Gastroesophageal sphincter (tissue), 4 donors: Measurements from ENCODE around the gene AIG1. TPM values are rescaled to one million over a fixed set of nuclear protein-coding genes. Genes with fewer than 3 reads are reported as not detected.
A peak's percentile ranks its signal among the peaks of the same experiment; 100 is the strongest.

Experiments
- ATAC-seq: fragments of 150-250 bp; one replicate; pipeline ENCODE4 v1.9.1; 2016; ENCODE audit warnings: mild to moderate bottlenecking, moderate library complexity
- H3K27ac ChIP-seq, 4 donors: fragments of 200-600 bp; sonication (generic) in 3 of 4; 1 replicate in 3 of 4; 2 replicates in 1 of 4; pipeline ENCODE4 v1.5.1; 2016 to 2019
- H3K27me3 ChIP-seq: fragments of 200-600 bp; sonication (generic); one replicate; pipeline ENCODE4 v1.5.1; 2019
- H3K36me3 ChIP-seq, 2 donors: fragments of 200-600 bp; sonication (generic); one replicate each; pipeline ENCODE4 v1.5.1; 2019; ENCODE audit warnings: control low read depth in 1 of 2
- H3K4me1 ChIP-seq, 3 donors: fragments of 200-600 bp; sonication (generic); 1 replicate in 2 of 3; 2 replicates in 1 of 3; pipeline ENCODE4 v1.5.1; 2016 to 2019; ENCODE audit warnings: control low read depth in 2 of 3
- H3K4me3 ChIP-seq, 2 donors: fragments of 200-600 bp; sonication (generic); one replicate each; pipeline ENCODE4 v1.5.1; 2019; ENCODE audit warnings: mild to moderate bottlenecking in 1 of 2, moderate library complexity in 1 of 2
- H3K9me3 ChIP-seq, 3 donors: fragments of 200-600 bp; sonication (generic); one replicate each; pipeline ENCODE4 v1.5.1; 2017 to 2019; ENCODE audit warnings: control low read depth in 2 of 3
- EP300 ChIP-seq: sonication (generic); formaldehyde crosslinking; IDR thresholded peaks from one replicate; pipeline ENCODE4 v1.6.1; 2017; ENCODE audit warnings: antibody characterized with exemption, mild to moderate bottlenecking
- POLR2A ChIP-seq, 2 donors: fragments of 450-650 bp; IDR thresholded peaks; one replicate each; pipeline ENCODE4 v1.6.1; 2017; ENCODE audit warnings: antibody characterized with exemption in 2 of 2, mild to moderate bottlenecking in 2 of 2, moderate library complexity in 1 of 2
- POLR2AphosphoS5 ChIP-seq: sonication (generic); formaldehyde crosslinking; IDR thresholded peaks from one replicate; pipeline ENCODE4 v1.6.1; 2017; ENCODE audit warnings: antibody characterized with exemption
- WGBS, 2 donors: methylation state at CpG; one replicate each; pipeline ENCODE4 v1.1.5; 2018; ENCODE audit warnings: low coverage in 1 of 2; 5-methylcytosine and 5-hydroxymethylcytosine counted together
- total RNA-seq, 4 donors: library from RNA; depleted of rRNA; stranded (reverse); fragments of >200 nt; gene quantifications; one replicate each; pipeline ENCODE4 v1.1.0, GENCODE V29; 2016
- TF ChIP-seq, protein P1 (sequence below), 4 experiments: fragments of 200-600 bp in 2 of 4; fragments of 450-650 bp in 2 of 4; sonication (generic) in 1 of 4; IDR thresholded peaks; one replicate each; pipeline ENCODE4 v1.5.1; 2017 to 2019; ENCODE audit warnings: antibody characterized with exemption in 4 of 4, mild to moderate bottlenecking in 2 of 4, moderate library complexity in 2 of 4

The AIG1 gene
- total RNA-seq, 4 donors from 2014 or later = 24.0 to 42.0 (median 31.5) TPM

DNA sequence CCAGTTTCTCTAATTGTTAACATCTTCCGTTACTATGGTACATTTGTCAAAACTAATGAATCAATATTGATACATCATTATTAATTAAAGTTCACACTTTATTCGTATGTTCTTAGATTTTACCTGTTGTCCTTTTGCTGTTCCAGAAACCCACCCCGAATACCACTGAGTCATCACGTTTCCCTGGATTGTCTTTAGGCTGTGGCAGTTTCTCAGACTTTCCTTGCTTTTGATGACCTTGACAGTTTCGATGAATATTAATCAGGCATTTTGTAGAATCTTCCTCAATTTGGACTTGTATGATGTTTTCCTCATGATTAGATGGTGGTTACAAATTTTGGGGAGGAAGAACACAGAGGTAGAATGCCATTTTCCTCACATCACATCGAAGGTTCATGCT lies 39.1 kb upstream of the AIG1 start:
- H3K9me3 ChIP-seq = no peaks in the 10 kb centered on the region
- no peaks in the 10 kb centered on the region for H3K36me3 ChIP-seq
- WGBS, 2 donors = 93 to 96% methylated on average over 6 of the region's 6 CpGs
- no peaks in the 10 kb centered on the region for H3K27me3 ChIP-seq
- ATAC-seq = no peak
- TF ChIP-seq, protein P1, sequence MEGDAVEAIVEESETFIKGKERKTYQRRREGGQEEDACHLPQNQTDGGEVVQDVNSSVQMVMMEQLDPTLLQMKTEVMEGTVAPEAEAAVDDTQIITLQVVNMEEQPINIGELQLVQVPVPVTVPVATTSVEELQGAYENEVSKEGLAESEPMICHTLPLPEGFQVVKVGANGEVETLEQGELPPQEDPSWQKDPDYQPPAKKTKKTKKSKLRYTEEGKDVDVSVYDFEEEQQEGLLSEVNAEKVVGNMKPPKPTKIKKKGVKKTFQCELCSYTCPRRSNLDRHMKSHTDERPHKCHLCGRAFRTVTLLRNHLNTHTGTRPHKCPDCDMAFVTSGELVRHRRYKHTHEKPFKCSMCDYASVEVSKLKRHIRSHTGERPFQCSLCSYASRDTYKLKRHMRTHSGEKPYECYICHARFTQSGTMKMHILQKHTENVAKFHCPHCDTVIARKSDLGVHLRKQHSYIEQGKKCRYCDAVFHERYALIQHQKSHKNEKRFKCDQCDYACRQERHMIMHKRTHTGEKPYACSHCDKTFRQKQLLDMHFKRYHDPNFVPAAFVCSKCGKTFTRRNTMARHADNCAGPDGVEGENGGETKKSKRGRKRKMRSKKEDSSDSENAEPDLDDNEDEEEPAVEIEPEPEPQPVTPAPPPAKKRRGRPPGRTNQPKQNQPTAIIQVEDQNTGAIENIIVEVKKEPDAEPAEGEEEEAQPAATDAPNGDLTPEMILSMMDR (IDR thresholded peaks at IDR 0.05) = no peak
- TF ChIP-seq POLR2AphosphoS5 (no peak), EP300 (no peak), POLR2A (IDR thresholded peaks at IDR 0.05) (no peak)
- no peak overlapping the region for H3K4me3 ChIP-seq
- H3K4me1 ChIP-seq = no peaks in the 10 kb centered on the region
- no peak overlapping the region for H3K27ac ChIP-seq

DNA sequence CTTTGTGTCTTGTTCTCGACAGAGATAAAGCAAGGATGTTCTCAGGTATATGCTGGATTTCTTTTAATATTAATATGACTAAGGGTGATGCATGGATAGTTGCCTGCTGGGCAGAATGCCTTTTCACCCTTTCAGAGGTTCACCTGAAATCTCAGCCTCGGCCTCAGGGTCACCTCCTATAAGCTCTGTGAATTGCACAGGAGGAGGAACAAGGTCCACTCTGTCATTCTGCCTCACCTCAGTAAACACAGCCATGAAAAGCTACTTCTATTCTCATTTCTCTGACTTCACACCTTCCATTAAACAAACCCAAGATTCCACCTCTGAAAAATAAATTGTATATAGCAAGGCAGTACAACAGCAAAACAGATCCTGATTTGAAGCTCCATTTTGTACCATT lies 38.1 kb upstream of the AIG1 start:
- Histone ChIP-seq H3K4me1 (no peaks in the 10 kb centered on the region), H3K36me3 (no peaks in the 10 kb centered on the region), H3K9me3 (no peaks in the 10 kb centered on the region), H3K4me3 (no peak overlapping the region), H3K27me3 (no peaks in the 10 kb centered on the region), H3K27ac (no peak overlapping the region)
- no peak for ATAC-seq
- WGBS, 2 donors = 72 to 100% methylated on average over 2 of the region's 2 CpGs
- TF ChIP-seq POLR2AphosphoS5 = no peak
- no peak for TF ChIP-seq POLR2A (IDR thresholded peaks at IDR 0.05)
- TF ChIP-seq, protein P1 (IDR thresholded peaks at IDR 0.05) = no peak
- no peak for TF ChIP-seq EP300

DNA sequence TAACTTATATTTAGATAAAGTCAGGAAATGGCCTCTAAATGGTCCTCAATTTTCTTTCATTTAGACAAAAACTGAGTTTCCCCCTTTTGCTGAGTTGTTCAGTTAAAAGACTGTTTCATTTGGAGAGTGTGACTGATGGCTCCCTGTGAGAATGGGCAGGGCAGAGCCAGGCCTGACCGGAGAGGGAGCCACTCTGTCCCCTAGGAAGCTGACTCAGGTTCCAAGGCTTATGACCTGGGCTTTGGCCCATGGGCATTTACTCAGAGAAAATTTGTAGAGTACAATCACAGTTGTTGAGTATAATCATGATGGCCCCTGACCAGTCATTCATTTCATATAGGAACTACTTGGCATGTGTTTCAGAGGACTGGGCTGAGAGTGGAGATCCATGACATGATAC lies 37.0 kb upstream of the AIG1 start:
- no peak for ATAC-seq
- 38% methylated on average over 1 of the region's 1 CpG; no CpG with 5 or more reads in 1 of the 2 donors for WGBS, 2 donors
- no peaks in the 10 kb centered on the region for H3K9me3 ChIP-seq
- no peak overlapping the region for H3K4me3 ChIP-seq
- H3K4me1 ChIP-seq = no peaks in the 10 kb centered on the region
- no peak overlapping the region for H3K27ac ChIP-seq
- no peak for TF ChIP-seq POLR2A (IDR thresholded peaks at IDR 0.05)
- no peak for TF ChIP-seq EP300
- no peak for TF ChIP-seq POLR2AphosphoS5
- TF ChIP-seq, protein P1 (IDR thresholded peaks at IDR 0.05) = no peak
- H3K36me3 ChIP-seq = no peaks in the 10 kb centered on the region
- no peaks in the 10 kb centered on the region for H3K27me3 ChIP-seq

DNA sequence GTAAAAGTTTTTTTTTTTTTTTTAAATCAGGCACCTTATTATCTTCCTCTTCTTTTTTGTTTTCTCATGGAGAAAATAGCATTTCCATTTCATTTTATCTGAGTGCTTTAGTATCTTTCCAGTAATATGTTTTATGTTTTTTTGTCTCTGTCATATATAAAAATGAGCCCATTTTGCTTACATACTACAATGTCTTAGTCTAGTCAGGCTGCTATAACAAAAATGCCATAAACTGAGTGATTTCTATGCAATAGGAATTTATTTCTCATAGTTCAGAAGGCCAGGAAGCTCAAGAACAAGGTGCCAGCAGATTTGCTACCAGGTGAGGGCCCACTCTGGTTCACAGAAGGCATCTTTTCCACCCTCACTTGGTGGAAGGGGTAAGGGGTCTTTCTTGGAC lies 35.7 kb upstream of the AIG1 start:
- Histone ChIP-seq H3K4me1 (no peaks in the 10 kb centered on the region), H3K4me3 (no peak overlapping the region), H3K9me3 (no peaks in the 10 kb centered on the region), H3K36me3 (no peaks in the 10 kb centered on the region), H3K27ac (no peak overlapping the region), H3K27me3 (no peaks in the 10 kb centered on the region)
- ATAC-seq = no peak
- no peak for TF ChIP-seq POLR2A (IDR thresholded peaks at IDR 0.05)
- TF ChIP-seq, protein P1 (IDR thresholded peaks at IDR 0.05) = no peak

DNA sequence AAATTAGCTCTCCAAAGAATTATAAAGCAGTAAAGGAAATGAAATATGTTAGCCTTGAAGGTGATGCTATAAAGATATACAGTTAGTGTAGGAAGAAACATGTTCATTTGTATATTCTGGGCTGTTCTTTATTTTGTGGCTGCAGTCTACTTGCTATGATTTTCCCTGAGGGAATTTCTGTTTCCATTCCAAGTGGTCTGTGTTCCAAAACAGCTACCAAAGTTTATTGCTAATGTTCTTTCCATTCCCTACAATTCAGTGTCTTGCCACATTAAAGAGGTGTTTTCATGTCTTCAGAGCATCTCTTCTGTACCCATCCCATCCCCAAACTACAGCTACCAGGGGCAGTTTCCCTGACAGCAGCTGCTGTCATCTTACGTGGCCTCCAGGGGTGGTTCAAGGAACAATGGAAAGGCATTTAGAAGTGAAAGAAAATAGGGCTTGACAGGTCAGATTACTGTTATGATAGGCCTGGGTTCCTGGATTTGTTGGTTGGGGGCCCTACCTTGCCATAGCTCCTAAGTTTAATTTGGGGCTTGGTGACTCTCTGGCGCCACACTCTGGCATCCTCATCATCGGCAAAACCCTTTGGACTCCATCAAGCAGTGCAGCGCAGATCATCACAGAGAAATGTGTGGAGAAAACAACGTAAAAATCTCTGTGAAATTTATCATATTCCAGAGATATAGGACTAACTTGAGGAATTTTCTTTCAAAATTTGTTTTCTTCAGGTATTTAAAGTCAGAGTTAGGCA lies 33.8 kb upstream of the AIG1 start:
- WGBS, 2 donors = 60 to 67% methylated on average over 4 to 5 of the region's 5 CpGs
- TF ChIP-seq, protein P1 (IDR thresholded peaks at IDR 0.05) = peak; percentile 43 to 71 (median 49)
- TF ChIP-seq POLR2A (IDR thresholded peaks at IDR 0.05) = no peak
- no peak for ATAC-seq
- Histone ChIP-seq H3K9me3 (no peaks in the 10 kb centered on the region), H3K36me3 (no peaks in the 10 kb centered on the region), H3K27ac (no peak overlapping the region), H3K27me3 (no peaks in the 10 kb centered on the region), H3K4me1 (no peaks in the 10 kb centered on the region), H3K4me3 (no peak overlapping the region)
